Measurements from ENCODE around the gene ZNF577. TPM values are rescaled to one million over a fixed set of nuclear protein-coding genes. Genes with fewer than 3 reads are reported as not detected.

ZNF577 gene
- 2.7 and 6.6 TPM in 2 replicates for total RNA-seq

GRCh38 chr19:51887522-51888498, at the start of gene ZNF577:
Gene ZNF577 (minus strand): TSS chr19:51887951. CDS start chr19:51880382, 7,569 bp downstream.

GRCh38 chr19:51926784-51927741, 39.3 kb upstream of the ZNF577 start, which contains the start of gene ZNF613:
Gene ZNF613 (plus strand): TSS chr19:51927472. CDS start chr19:51936221, 8,749 bp downstream.

GRCh38 chr19:51904331-51905165, 16.8 kb upstream of the ZNF577 start, which contains the start of gene ZNF649:
Gene ZNF649 (minus strand): TSS chr19:51905017. CDS start chr19:51900107, 4,910 bp downstream.

Other genes with a start within 250 kb of the ZNF577 start
- under 0.01 TPM in 1 of 2 replicates, not detected in the other for gene SIGLEC14, start 241.1 kb downstream of the ZNF577 start, total RNA-seq
- 4.0 and 11.6 TPM in 2 replicates for gene SPACA6, start 194.6 kb downstream of the ZNF577 start, total RNA-seq
- 5.1 TPM in 1 of 2 replicates, not detected in the other for gene HAS1, start 164.0 kb downstream of the ZNF577 start, total RNA-seq
- gene FPR1, start 136.1 kb downstream of the ZNF577 start, total RNA-seq: not detected in 2 replicates
- gene FPR2, start 126.8 kb downstream of the ZNF577 start, total RNA-seq: not detected in 2 replicates
- gene FPR3, start 92.8 kb downstream of the ZNF577 start, total RNA-seq: under 0.01 and 2.4 TPM in 2 replicates
- 7.6 and 9.6 TPM in 2 replicates for gene ZNF649, start 17.1 kb upstream of the ZNF577 start, total RNA-seq
- 6.6 and 7.9 TPM in 2 replicates for gene ZNF613, start 39.5 kb upstream of the ZNF577 start, total RNA-seq
- gene ZNF350, start 98.9 kb upstream of the ZNF577 start, total RNA-seq: 8.0 and 10.3 TPM in 2 replicates
- gene ZNF615, start 120.3 kb upstream of the ZNF577 start, total RNA-seq: 6.0 and 9.5 TPM in 2 replicates
- 8.3 and 9.4 TPM in 2 replicates for gene ZNF614, start 140.4 kb upstream of the ZNF577 start, total RNA-seq
- gene ZNF432, start 160.9 kb upstream of the ZNF577 start, total RNA-seq: 5.3 and 8.6 TPM in 2 replicates
- 13.0 and 21.0 TPM in 2 replicates for gene ZNF841, start 207.8 kb upstream of the ZNF577 start, total RNA-seq